Lower leg skin (tissue), 4 donors: ENCODE measurements around the gene ZNF514. TPM values are rescaled to one million over a fixed set of nuclear protein-coding genes. Genes with fewer than 3 reads are reported as not detected.

Experiments
- DNase-seq, 2 donors: peaks; one replicate each; pipeline ENCODE4 v3.0.0-alpha.2; 2019; ENCODE audit warnings: low spot score in 2 of 2
- H3K4me3 ChIP-seq: fragments of 200-600 bp; sonication (generic); 2 replicates; pipeline ENCODE4 v1.5.1; 2017; ENCODE audit warnings: mild to moderate bottlenecking, low read depth; ENCODE audit not compliant: poor library complexity, severe bottlenecking
- POLR2A ChIP-seq, 2 donors: fragments of 450-650 bp; IDR thresholded peaks; one replicate each; pipeline ENCODE4 v1.6.1; 2016 to 2017; ENCODE audit warnings: antibody characterized with exemption in 2 of 2, mild to moderate bottlenecking in 1 of 2, moderate library complexity in 1 of 2
- WGBS, 2 donors: methylation state at CpG; one replicate each; pipeline ENCODE4 v1.1.5; 2018; 5-methylcytosine and 5-hydroxymethylcytosine counted together
- intact Hi-C: fragments of 100-400 bp; cut with DNase I; formaldehyde crosslinking; loops from one replicate; pipeline ENCODE4 v1.15.0; 2023; ENCODE audit warnings: low total_unique reads
- total RNA-seq, 4 donors: library from RNA; depleted of rRNA; stranded (reverse); fragments of >200 nt; gene quantifications; one replicate each; pipeline ENCODE4 v1.1.0, GENCODE V29; 2016
- TF ChIP-seq, protein P1 (sequence below), 3 donors: fragments of 450-650 bp; IDR thresholded peaks; one replicate each; pipeline ENCODE4 v1.5.1; 2016; ENCODE audit warnings: antibody characterized with exemption in 3 of 3, mild to moderate bottlenecking in 3 of 3, moderate library complexity in 2 of 3

The ZNF514 gene
- total RNA-seq, 4 donors from 2014 or later = 6.2 to 20.5 (median 14.2) TPM

DNA sequence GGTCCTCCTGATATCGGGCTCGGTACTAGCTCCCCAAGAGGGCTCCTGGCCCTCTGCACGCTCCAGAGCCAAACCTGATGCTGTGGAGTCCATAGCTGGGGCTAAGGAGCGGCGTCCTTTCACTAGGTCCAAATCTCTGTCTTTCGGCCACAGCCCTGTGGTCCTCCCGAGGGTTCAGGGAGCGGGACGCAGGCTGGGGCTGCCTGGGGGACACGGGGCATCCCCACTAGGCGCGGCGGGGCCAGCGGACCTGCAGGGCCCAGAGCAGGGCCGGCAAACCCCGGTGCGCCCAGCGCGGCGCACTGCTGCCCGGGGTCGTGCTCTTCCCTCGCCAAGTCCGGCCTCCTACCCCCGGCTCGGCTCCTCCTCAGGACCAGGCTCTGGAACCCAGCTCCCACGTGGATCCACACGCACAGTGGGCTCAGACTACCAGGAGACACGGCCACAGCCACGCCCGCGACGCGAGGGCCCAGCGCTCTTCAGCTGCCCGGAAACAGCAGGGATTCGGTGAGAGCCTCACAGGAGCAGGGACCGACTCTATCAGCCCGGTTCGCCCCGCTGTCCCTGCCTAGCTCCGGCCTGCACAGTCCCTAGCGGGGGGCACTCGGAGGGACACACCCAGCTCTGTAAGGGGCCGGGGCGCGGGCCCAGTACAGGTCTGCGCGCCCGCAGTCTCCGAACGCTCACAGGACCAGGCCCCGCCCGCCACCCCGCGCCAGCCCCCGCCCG is 593 bp downstream of the ZNF514 start:
- WGBS, 2 donors = 5 to 7% methylated on average over 8 to 32 of the region's 58 CpGs
- TF ChIP-seq, protein P1, sequence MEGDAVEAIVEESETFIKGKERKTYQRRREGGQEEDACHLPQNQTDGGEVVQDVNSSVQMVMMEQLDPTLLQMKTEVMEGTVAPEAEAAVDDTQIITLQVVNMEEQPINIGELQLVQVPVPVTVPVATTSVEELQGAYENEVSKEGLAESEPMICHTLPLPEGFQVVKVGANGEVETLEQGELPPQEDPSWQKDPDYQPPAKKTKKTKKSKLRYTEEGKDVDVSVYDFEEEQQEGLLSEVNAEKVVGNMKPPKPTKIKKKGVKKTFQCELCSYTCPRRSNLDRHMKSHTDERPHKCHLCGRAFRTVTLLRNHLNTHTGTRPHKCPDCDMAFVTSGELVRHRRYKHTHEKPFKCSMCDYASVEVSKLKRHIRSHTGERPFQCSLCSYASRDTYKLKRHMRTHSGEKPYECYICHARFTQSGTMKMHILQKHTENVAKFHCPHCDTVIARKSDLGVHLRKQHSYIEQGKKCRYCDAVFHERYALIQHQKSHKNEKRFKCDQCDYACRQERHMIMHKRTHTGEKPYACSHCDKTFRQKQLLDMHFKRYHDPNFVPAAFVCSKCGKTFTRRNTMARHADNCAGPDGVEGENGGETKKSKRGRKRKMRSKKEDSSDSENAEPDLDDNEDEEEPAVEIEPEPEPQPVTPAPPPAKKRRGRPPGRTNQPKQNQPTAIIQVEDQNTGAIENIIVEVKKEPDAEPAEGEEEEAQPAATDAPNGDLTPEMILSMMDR (IDR thresholded peaks at IDR 0.05) = no peak
- TF ChIP-seq POLR2A (IDR thresholded peaks at IDR 0.05) = no peak
- peak overlapping the region; percentile 65 for H3K4me3 ChIP-seq
- intact Hi-C loops = no loop called here
- DNase-seq = peak; percentile 24 to 92

- DNase-seq = no peak
- intact Hi-C loops = no loop called here
- no peak for TF ChIP-seq POLR2A (IDR thresholded peaks at IDR 0.05)
- TF ChIP-seq, protein P1 (IDR thresholded peaks at IDR 0.05) = no peak
- peak overlapping the region; percentile 65 for H3K4me3 ChIP-seq
- WGBS, 2 donors = 45 to 61% methylated on average over 9 to 10 of the region's 10 CpGs
Measured at GRCh38 chr2:95158441-95158840, 1.2 kb downstream of the ZNF514 start.

GRCh38 chr2:95149397-95149984 is 10.2 kb downstream of the ZNF514 start:
- WGBS, 2 donors = 93 to 97% methylated on average over 6 of the region's 6 CpGs
- DNase-seq = no peak
- intact Hi-C loops = no loop called here
- TF ChIP-seq, protein P1 (IDR thresholded peaks at IDR 0.05) = no peak
- TF ChIP-seq POLR2A (IDR thresholded peaks at IDR 0.05) = no peak
- H3K4me3 ChIP-seq = no peak overlapping the region

DNA sequence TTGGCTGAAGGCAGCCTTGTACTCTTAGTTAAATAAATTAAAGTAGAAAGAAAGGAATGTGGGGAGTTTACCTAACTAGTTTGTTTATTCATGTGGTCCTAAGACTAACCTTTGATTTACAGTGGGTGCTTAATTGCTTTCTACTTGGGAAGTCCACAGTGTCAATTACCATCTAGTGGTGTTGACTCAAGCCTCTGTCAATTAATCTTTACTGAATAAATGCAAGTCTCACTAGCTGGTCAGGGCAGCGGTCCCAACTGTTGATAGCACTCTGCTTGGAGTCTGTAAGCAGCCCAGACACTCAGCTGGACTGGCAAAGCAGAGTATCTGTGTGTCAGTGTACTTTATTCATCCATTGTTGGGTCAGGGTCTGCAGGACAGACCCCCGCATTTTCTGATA is 15.8 kb downstream of the ZNF514 start:
- no peak for TF ChIP-seq POLR2A (IDR thresholded peaks at IDR 0.05)
- TF ChIP-seq, protein P1 (IDR thresholded peaks at IDR 0.05) = no peak
- no peak for DNase-seq
- no peak overlapping the region for H3K4me3 ChIP-seq
- intact Hi-C loops = no loop called here
- WGBS, 2 donors = 96 to 100% methylated on average over 2 of the region's 2 CpGs

- no peak overlapping the region for H3K4me3 ChIP-seq
- 80 to 100% methylated on average over 1 of the region's 1 CpG for WGBS, 2 donors
- intact Hi-C loops = no loop called here
- TF ChIP-seq, protein P1 (IDR thresholded peaks at IDR 0.05) = no peak
- no peak for TF ChIP-seq POLR2A (IDR thresholded peaks at IDR 0.05)
- DNase-seq = no peak
Measured at GRCh38 chr2:95138702-95139101, 20.9 kb downstream of the ZNF514 start.
